GM12892 (cell line): ENCODE data around the gene OCA2.

ENCODE experiments used
- POLR2A ChIP-seq: IDR thresholded peaks from 2 replicates; pipeline ENCODE4 v1.6.1; 2011; ENCODE audit warnings: low read depth, low read length, control low read depth
- POLR2AphosphoS5 ChIP-seq: IDR thresholded peaks from 2 replicates; pipeline ENCODE4 v1.6.1; 2011; ENCODE audit warnings: low read depth, low read length, control low read depth
- TAF1 ChIP-seq: IDR thresholded peaks from 2 replicates; pipeline ENCODE4 v1.6.1; 2011; ENCODE audit warnings: low read depth, mild to moderate bottlenecking, control low read depth, low read length, borderline replicate concordance

DNA sequence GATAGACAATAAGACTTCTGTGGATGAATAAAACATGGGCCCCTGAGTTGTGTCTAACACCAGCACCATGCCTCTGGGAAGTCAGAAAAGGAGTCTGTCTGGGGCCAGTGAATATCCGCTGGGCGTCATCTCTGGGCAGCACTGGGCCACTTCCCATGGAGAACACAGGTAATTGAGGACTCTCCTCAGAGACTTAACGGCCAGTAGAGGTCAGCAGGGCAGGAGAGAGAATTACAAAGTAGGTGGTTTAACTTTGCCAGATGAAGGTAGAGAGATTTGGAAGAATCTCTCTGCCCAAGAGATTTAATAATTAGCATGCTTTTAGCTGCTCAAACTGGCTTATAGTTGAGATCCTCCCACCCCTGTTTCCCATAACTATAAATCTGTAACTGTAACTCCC lies 65.7 kb downstream of the OCA2 start:
- TF ChIP-seq POLR2A (no peak), TAF1 (no peak), POLR2AphosphoS5 (no peak)
